Liver (tissue), 9 donors: ENCODE data around the gene PARVG. TPM values are rescaled to one million over a fixed set of nuclear protein-coding genes. Genes with fewer than 3 reads are reported as not detected.

ENCODE experiments used
- DNase-seq: peaks from one replicate; pipeline ENCODE4 v3.0.0-alpha.2; 2017; ENCODE audit warnings: low spot score
- H3K27ac ChIP-seq, 2 donors: one replicate each; pipeline ENCODE4 v1.7.0; 2013; ENCODE audit warnings: inconsistent platforms in 2 of 2, low read length in 2 of 2, control low read depth in 1 of 2, low read depth in 1 of 2, mild to moderate bottlenecking in 1 of 2
- H3K27me3 ChIP-seq, 4 donors: one replicate each; pipeline versions ENCODE4 v1.6.1 to v1.7.0; 2013; ENCODE audit warnings: low read length in 3 of 4, inconsistent platforms in 1 of 4, mild to moderate bottlenecking in 1 of 4, moderate library complexity in 1 of 4; ENCODE audit not compliant: control insufficient read depth in 4 of 4, insufficient read depth in 4 of 4
- H3K36me3 ChIP-seq, 4 donors: one replicate each; pipeline versions ENCODE4 v1.6.1 to v1.7.0; 2013; ENCODE audit warnings: low read length in 3 of 4, mild to moderate bottlenecking in 3 of 4, low read depth in 1 of 4, moderate library complexity in 1 of 4; ENCODE audit not compliant: control insufficient read depth in 4 of 4, insufficient read depth in 3 of 4
- H3K4me1 ChIP-seq, 4 donors: one replicate each; pipeline versions ENCODE4 v1.6.1 to v1.7.0; 2013; ENCODE audit warnings: low read length in 3 of 4, mild to moderate bottlenecking in 3 of 4, moderate library complexity in 1 of 4; ENCODE audit not compliant: control insufficient read depth in 4 of 4, insufficient read depth in 4 of 4
- H3K4me3 ChIP-seq, 3 donors: one replicate each; pipeline versions ENCODE4 v1.6.1 to v1.7.0; 2013; ENCODE audit warnings: low read length in 3 of 3, control low read depth in 1 of 3, low read depth in 1 of 3, mild to moderate bottlenecking in 1 of 3
- H3K9ac ChIP-seq, 2 donors: one replicate each; pipeline ENCODE4 v1.7.0; 2013; ENCODE audit warnings: low read length in 2 of 2, mild to moderate bottlenecking in 2 of 2, moderate library complexity in 2 of 2, control low read depth in 1 of 2, low read depth in 1 of 2
- H3K9me3 ChIP-seq, 4 donors: one replicate each; pipeline versions ENCODE4 v1.6.1 to v1.7.0; 2013; ENCODE audit warnings: low read length in 3 of 4; ENCODE audit not compliant: control insufficient read depth in 4 of 4
- ATF3 ChIP-seq: IDR thresholded peaks from 2 replicates; pipeline ENCODE4 v1.6.1; 2016; ENCODE audit warnings: antibody characterized with exemption
- CTCF ChIP-seq: fragments of 150-350 bp; IDR thresholded peaks from 2 replicates; pipeline ENCODE4 v1.5.1; 2017; ENCODE audit warnings: improper control_type of control experiment, low read depth, low read length; ENCODE audit not compliant: missing input control
- EGR1 ChIP-seq, 2 donors: IDR thresholded peaks; 2 replicates each; pipeline ENCODE4 v1.6.1; 2016 to 2018; ENCODE audit warnings: antibody characterized with exemption in 2 of 2, low read depth in 2 of 2
- FOXA1 ChIP-seq: IDR thresholded peaks from 2 replicates; pipeline ENCODE4 v1.6.1; 2016; ENCODE audit warnings: antibody characterized with exemption
- FOXA2 ChIP-seq: IDR thresholded peaks from 2 replicates; pipeline ENCODE4 v1.6.1; 2016; ENCODE audit warnings: antibody characterized with exemption
- GABPA ChIP-seq, 2 donors: IDR thresholded peaks in 1 of 2; conservative IDR thresholded peaks in 1 of 2; 2 replicates each; pipeline ENCODE4 v1.6.1; 2016; ENCODE audit warnings: antibody characterized with exemption in 2 of 2, mild to moderate bottlenecking in 1 of 2, moderate library complexity in 1 of 2
- HNF4A ChIP-seq, 2 donors: conservative IDR thresholded peaks; 2 replicates each; pipeline ENCODE4 v1.6.1; 2016; ENCODE audit warnings: antibody characterized with exemption in 2 of 2, mild to moderate bottlenecking in 2 of 2
- HNF4G ChIP-seq: IDR thresholded peaks from 2 replicates; pipeline ENCODE4 v1.6.1; 2016; ENCODE audit warnings: antibody characterized with exemption
- JUND ChIP-seq, 2 donors: IDR thresholded peaks; 2 replicates each; pipeline ENCODE4 v1.6.1; 2016; ENCODE audit warnings: antibody characterized with exemption in 2 of 2
- MAX ChIP-seq: IDR thresholded peaks from 2 replicates; pipeline ENCODE4 v1.6.1; 2016; ENCODE audit warnings: antibody characterized with exemption
- NR2F2 ChIP-seq: IDR thresholded peaks from 2 replicates; pipeline ENCODE4 v1.6.1; 2016; ENCODE audit warnings: antibody characterized with exemption
- RAD21 ChIP-seq, 2 donors: IDR thresholded peaks; 2 replicates each; pipeline ENCODE4 v1.6.1; 2016; ENCODE audit warnings: antibody characterized with exemption in 2 of 2, mild to moderate bottlenecking in 2 of 2
- REST ChIP-seq: IDR thresholded peaks from 2 replicates; pipeline ENCODE4 v1.6.1; 2016; ENCODE audit warnings: antibody characterized with exemption, mild to moderate bottlenecking
- RXRA ChIP-seq, 2 donors: IDR thresholded peaks; 2 replicates each; pipeline ENCODE4 v1.6.1; 2017 to 2018; ENCODE audit warnings: antibody characterized with exemption in 2 of 2, mild to moderate bottlenecking in 1 of 2
- SP1 ChIP-seq: IDR thresholded peaks from 2 replicates; pipeline ENCODE4 v1.6.1; 2018; ENCODE audit warnings: antibody characterized with exemption, mild to moderate bottlenecking
- TAF1 ChIP-seq: conservative IDR thresholded peaks from 2 replicates; pipeline ENCODE4 v1.6.1; 2016; ENCODE audit warnings: antibody characterized with exemption, mild to moderate bottlenecking
- YY1 ChIP-seq: IDR thresholded peaks from 2 replicates; pipeline ENCODE4 v1.6.1; 2016; ENCODE audit warnings: antibody characterized with exemption, mild to moderate bottlenecking
- ZBTB33 ChIP-seq: IDR thresholded peaks from 2 replicates; pipeline ENCODE4 v1.6.1; 2016; ENCODE audit warnings: antibody characterized with exemption
- WGBS: extraction: QIAGEN DNeasy Blood & Tissue Kit; methylation state at CpG from one replicate; pipeline ENCODE4 v1.1.7; 2013; 5-methylcytosine and 5-hydroxymethylcytosine counted together
- polyA plus RNA-seq, 2 donors: library from polyadenylated mRNA; stranded (reverse) in 1 of 2; unstranded in 1 of 2; fragments of 200-250 nt in 1 of 2; fragments of >200 nt in 1 of 2; fragmentation: Nextera tagmentation in 1 of 2; extraction: Ambion mirVana in 1 of 2; gene quantifications; one replicate each; pipeline versions ENCODE4 v1.2.1 to v1.2.3, GENCODE V29; 2013 to 2015
- total RNA-seq, 2 donors: library from RNA; depleted of rRNA; stranded (reverse); fragments of >200 nt; gene quantifications; one replicate each; pipeline ENCODE4 v1.2.3, GENCODE V29; 2014
- donor health status: healthy.
- donor health status: healthy.
- donor health status: healthy.
- donor health status: healthy.
- donor health status: healthy.

The PARVG gene
- 10 to 100 TPM in 1 of 2 donors, 1 to 10 TPM in 1; 8.9 to 12.1 TPM for total RNA-seq
- 1 to 10 TPM; 4.0 to 4.3 TPM for polyA plus RNA-seq

- no peak for TF ChIP-seq FOXA2
- TF ChIP-seq RXRA (IDR thresholded peaks at IDR 0.05): no peak
- no peak for TF ChIP-seq MAX
- TF ChIP-seq ZBTB33: no peak
- TF ChIP-seq HNF4A (conservative IDR thresholded peaks at IDR 0.05): no peak
- TF ChIP-seq FOXA1: no peak
- no peak for TF ChIP-seq NR2F2
- TF ChIP-seq SP1: no peak
- no peak for TF ChIP-seq GABPA (IDR thresholded peaks at IDR 0.05 in 1 of 2, conservative IDR thresholded peaks at IDR 0.05 in 1 of 2)
- TF ChIP-seq EGR1 (IDR thresholded peaks at IDR 0.05; ENCODE audit: low read depth in 2 of 2): no peak
- no peak for TF ChIP-seq HNF4G
- TF ChIP-seq TAF1: no peak
- TF ChIP-seq REST: no peak
- no peak for TF ChIP-seq ATF3
- Histone ChIP-seq H3K4me3 (peak within 1 kb of the TSS in 2 of 3 donors; percentile 14 to 29), H3K27ac (peak within 1 kb of the TSS; percentile 43 to 72), H3K36me3 (no peaks in the 10 kb centered on the region), H3K9ac (peak within 1 kb of the TSS in 1 of 2 donors; percentile 13), H3K4me1 (no peaks in the 10 kb centered on the region), H3K27me3 (peaks cover 0 to 3% (median 1%) of the 10 kb centered on the region in 4 donors), H3K9me3 (no peaks in the 10 kb centered on the region)
- 44% methylated on average over 5 of the region's 5 CpGs for WGBS
- DNase-seq: no peak
These were observed at the start of gene PARVG for GRCh38 chr22:44180706-44181032. Gene PARVG (plus strand): TSS chr22:44180925. CDS start chr22:44183330, 2,405 bp downstream.

- TF ChIP-seq YY1 (no peak), SP1 (no peak), MAX (no peak), RXRA (IDR thresholded peaks at IDR 0.05) (no peak), FOXA2 (no peak), RAD21 (IDR thresholded peaks at IDR 0.05) (no peak), NR2F2 (no peak), GABPA (IDR thresholded peaks at IDR 0.05 in 1 of 2, conservative IDR thresholded peaks at IDR 0.05 in 1 of 2) (no peak), REST (no peak), TAF1 (no peak), CTCF (no peak), FOXA1 (no peak), ATF3 (no peak), EGR1 (IDR thresholded peaks at IDR 0.05; ENCODE audit: low read depth in 2 of 2) (no peak), JUND (IDR thresholded peaks at IDR 0.05) (no peak)
- Histone ChIP-seq H3K36me3 (peaks cover 0 to 4% (median 2%) of the 10 kb centered on the region in 4 donors), H3K4me1 (peaks cover 0 to 4% (median 0%) of the 10 kb centered on the region in 4 donors)
These were observed 49.3 kb upstream of the PARVG start for GRCh38 chr22:44131412-44131811.

More at GRCh38 chr22:44131412-44131811, 49.3 kb upstream of the PARVG start:
- peaks cover 0 to 3% (median under 1%) of the 10 kb centered on the region in 4 donors for H3K9me3 ChIP-seq
- no peak overlapping the region for H3K4me3 ChIP-seq
- WGBS: 96% methylated on average over 12 of the region's 12 CpGs
- H3K27ac ChIP-seq: no peak overlapping the region
- no peak for DNase-seq
- H3K27me3 ChIP-seq: no peaks in the 10 kb centered on the region
- H3K9ac ChIP-seq: no peak overlapping the region
